Mucosa of stomach (tissue), 1 donor: ENCODE data around the gene SPATA6L.
"Not testable (repeated sequence)": the region's sequence is repeated elsewhere in the genome, so short reads cannot be mapped to it uniquely, and the experiment has no call there.

Experiments
- H3K27me3 ChIP-seq: one replicate; pipeline ENCODE4 v1.7.0; 2013; ENCODE audit warnings: mild to moderate bottlenecking, low read length; ENCODE audit not compliant: control insufficient read depth, insufficient read depth
- H3K36me3 ChIP-seq: one replicate; pipeline ENCODE4 v1.7.0; 2013; ENCODE audit warnings: low read length; ENCODE audit not compliant: control insufficient read depth, insufficient read depth
- H3K4me1 ChIP-seq: one replicate; pipeline ENCODE4 v1.7.0; 2013; ENCODE audit warnings: mild to moderate bottlenecking, low read length; ENCODE audit not compliant: control insufficient read depth, insufficient read depth
- H3K4me3 ChIP-seq: one replicate; pipeline ENCODE4 v1.7.0; 2013; ENCODE audit warnings: low read length
- H3K9ac ChIP-seq: one replicate; pipeline ENCODE4 v1.7.0; 2013; ENCODE audit warnings: mild to moderate bottlenecking, low read length, moderate library complexity
- H3K9me3 ChIP-seq: one replicate; pipeline ENCODE4 v1.7.0; 2013; ENCODE audit warnings: mild to moderate bottlenecking, low read length, moderate library complexity; ENCODE audit not compliant: control insufficient read depth
- donor health status: Pancreatic carcinoma.

Gene SPATA6L

GRCh38 chr9:4657426-4658159 lies 8.7 kb downstream of the SPATA6L start:
- no peaks in the 10 kb centered on the region for H3K27me3 ChIP-seq
- peak overlapping the region; percentile 18 for H3K9ac ChIP-seq
- H3K9me3 ChIP-seq, result no peaks in the 10 kb centered on the region
- H3K36me3 ChIP-seq, result no peaks in the 10 kb centered on the region
- no peak overlapping the region for H3K4me3 ChIP-seq
- H3K4me1 ChIP-seq, result peaks cover 14% of the 10 kb centered on the region

- Histone ChIP-seq H3K4me1 (peaks cover 14% of the 10 kb centered on the region), H3K27me3 (no peaks in the 10 kb centered on the region), H3K4me3 (no peak overlapping the region), H3K9ac (no peak overlapping the region), H3K36me3 (no peaks in the 10 kb centered on the region), H3K9me3 (no peaks in the 10 kb centered on the region)
These were observed 9.7 kb downstream of the SPATA6L start for GRCh38 chr9:4656621-4657020.

- not testable (repeated sequence) for H3K9ac ChIP-seq, H3K27me3 ChIP-seq, H3K4me3 ChIP-seq, H3K9me3 ChIP-seq, H3K36me3 ChIP-seq
- H3K4me1 ChIP-seq, result peaks cover 14% of the 10 kb centered on the region
These were observed 10.1 kb downstream of the SPATA6L start for GRCh38 chr9:4656196-4656595.

- H3K4me1 ChIP-seq, result peaks cover 14% of the 10 kb centered on the region
- no peaks in the 10 kb centered on the region for H3K9me3 ChIP-seq
- no peaks in the 10 kb centered on the region for H3K27me3 ChIP-seq
- no peak overlapping the region for H3K4me3 ChIP-seq
- H3K36me3 ChIP-seq, result no peaks in the 10 kb centered on the region
- H3K9ac ChIP-seq, result no peak overlapping the region
These were observed 11.7 kb downstream of the SPATA6L start for GRCh38 chr9:4654538-4654937.

GRCh38 chr9:4654084-4654483 lies 12.2 kb downstream of the SPATA6L start:
- Histone ChIP-seq H3K4me3 (no peak overlapping the region), H3K9ac (no peak overlapping the region), H3K36me3 (no peaks in the 10 kb centered on the region), H3K4me1 (peaks cover 14% of the 10 kb centered on the region), H3K27me3 (no peaks in the 10 kb centered on the region), H3K9me3 (no peaks in the 10 kb centered on the region)

- no peaks in the 10 kb centered on the region for H3K9me3 ChIP-seq
- no peak overlapping the region for H3K4me3 ChIP-seq
- H3K27me3 ChIP-seq, result no peaks in the 10 kb centered on the region
- no peaks in the 10 kb centered on the region for H3K4me1 ChIP-seq
- H3K36me3 ChIP-seq, result no peaks in the 10 kb centered on the region
- no peak overlapping the region for H3K9ac ChIP-seq
These were observed 23.9 kb downstream of the SPATA6L start for GRCh38 chr9:4642351-4642750.

GRCh38 chr9:4640027-4640426 lies 26.3 kb downstream of the SPATA6L start:
- Histone ChIP-seq H3K4me3 (no peak overlapping the region), H3K4me1 (no peaks in the 10 kb centered on the region)

GRCh38 chr9:4639420-4639819 lies 26.9 kb downstream of the SPATA6L start:
- Histone ChIP-seq H3K9ac (no peak overlapping the region), H3K4me1 (no peaks in the 10 kb centered on the region), H3K4me3 (no peak overlapping the region), H3K27me3 (no peaks in the 10 kb centered on the region), H3K9me3 (no peaks in the 10 kb centered on the region), H3K36me3 (no peaks in the 10 kb centered on the region)

More at GRCh38 chr9:4640027-4640426, 26.3 kb downstream of the SPATA6L start:
- Histone ChIP-seq H3K9ac (no peak overlapping the region), H3K9me3 (no peaks in the 10 kb centered on the region), H3K36me3 (no peaks in the 10 kb centered on the region), H3K27me3 (no peaks in the 10 kb centered on the region)

- Histone ChIP-seq H3K36me3 (no peaks in the 10 kb centered on the region), H3K9me3 (no peaks in the 10 kb centered on the region), H3K4me1 (no peaks in the 10 kb centered on the region), H3K4me3 (no peak overlapping the region), H3K27me3 (no peaks in the 10 kb centered on the region), H3K9ac (no peak overlapping the region)
These were observed 27.3 kb downstream of the SPATA6L start for GRCh38 chr9:4638968-4639367.

GRCh38 chr9:4630836-4631235 lies 35.4 kb downstream of the SPATA6L start:
- Histone ChIP-seq H3K36me3 (no peaks in the 10 kb centered on the region), H3K4me1 (no peaks in the 10 kb centered on the region), H3K27me3 (no peaks in the 10 kb centered on the region), H3K9ac (no peak overlapping the region), H3K9me3 (no peaks in the 10 kb centered on the region), H3K4me3 (no peak overlapping the region)

- no peaks in the 10 kb centered on the region for H3K27me3 ChIP-seq
- no peak overlapping the region for H3K4me3 ChIP-seq
- no peaks in the 10 kb centered on the region for H3K4me1 ChIP-seq
- H3K36me3 ChIP-seq, result no peaks in the 10 kb centered on the region
- H3K9me3 ChIP-seq, result no peaks in the 10 kb centered on the region
- H3K9ac ChIP-seq, result no peak overlapping the region
These were observed 44.3 kb downstream of the SPATA6L start for GRCh38 chr9:4622016-4622415.

- H3K4me3 ChIP-seq, result no peak overlapping the region
- H3K4me1 ChIP-seq, result no peaks in the 10 kb centered on the region
- no peaks in the 10 kb centered on the region for H3K9me3 ChIP-seq
- H3K36me3 ChIP-seq, result no peaks in the 10 kb centered on the region
- no peak overlapping the region for H3K9ac ChIP-seq
- no peaks in the 10 kb centered on the region for H3K27me3 ChIP-seq
These were observed 45.3 kb downstream of the SPATA6L start for GRCh38 chr9:4620881-4621555.
